Activated CD4-positive, CD25-positive, alpha-beta regulatory T cell treated with anti-CD3 and anti-CD28 coated beads, Interleukin-2, amount 50 U/mL, for 72 hours (primary cell): ENCODE results near the gene ZMIZ1.

ENCODE experiments used
- DNase-seq: peaks from one replicate; pipeline ENCODE4 v3.0.0; 2021

Gene ZMIZ1

DNA sequence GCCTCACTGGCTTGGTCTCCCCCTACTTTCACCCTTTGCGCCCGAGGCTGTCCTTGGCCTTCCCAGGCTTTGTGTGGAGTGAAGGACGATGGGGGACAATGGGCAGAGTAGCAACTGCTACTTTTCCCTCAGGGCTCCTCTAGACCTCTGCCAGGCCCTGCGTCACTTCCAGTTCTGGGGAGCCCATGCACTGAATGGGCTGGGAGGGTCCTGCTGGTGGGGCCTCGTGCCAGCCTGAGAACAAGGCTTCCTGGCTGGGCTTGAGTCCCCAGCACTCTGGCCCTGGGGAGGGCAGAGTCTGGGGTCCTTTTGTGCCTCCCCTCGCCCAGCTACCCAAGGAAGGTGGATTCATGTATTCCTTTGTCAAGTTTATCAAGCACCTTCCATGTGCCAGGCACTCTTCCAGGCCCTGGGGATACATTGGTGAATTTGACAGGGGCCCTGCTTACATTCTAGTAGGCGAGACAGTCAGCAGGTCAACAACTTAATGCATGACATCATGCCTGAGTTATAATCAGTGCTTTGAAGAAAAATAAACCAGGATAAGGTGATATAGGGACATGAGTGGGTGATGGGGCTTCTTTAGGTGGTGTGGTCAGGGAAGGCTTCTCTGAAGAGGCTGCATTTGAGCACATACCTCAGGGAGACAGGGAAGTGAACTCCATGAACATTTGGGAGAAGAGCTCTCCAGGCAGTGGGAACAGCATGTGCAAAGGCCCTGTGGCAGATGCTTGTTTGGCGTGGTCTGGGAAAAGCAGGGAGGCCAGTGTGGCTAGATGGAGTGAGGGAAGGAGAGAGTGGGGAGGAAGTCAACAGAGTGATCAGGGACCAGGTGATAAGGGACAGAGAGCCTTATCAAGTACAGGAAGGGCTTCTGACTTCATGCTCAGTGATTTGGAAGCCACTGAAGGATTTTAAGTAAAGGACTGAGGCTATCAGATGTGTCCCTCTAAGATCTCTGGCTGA lies 14.1 kb downstream of the ZMIZ1 start:
- DNase-seq = no peak

DNA sequence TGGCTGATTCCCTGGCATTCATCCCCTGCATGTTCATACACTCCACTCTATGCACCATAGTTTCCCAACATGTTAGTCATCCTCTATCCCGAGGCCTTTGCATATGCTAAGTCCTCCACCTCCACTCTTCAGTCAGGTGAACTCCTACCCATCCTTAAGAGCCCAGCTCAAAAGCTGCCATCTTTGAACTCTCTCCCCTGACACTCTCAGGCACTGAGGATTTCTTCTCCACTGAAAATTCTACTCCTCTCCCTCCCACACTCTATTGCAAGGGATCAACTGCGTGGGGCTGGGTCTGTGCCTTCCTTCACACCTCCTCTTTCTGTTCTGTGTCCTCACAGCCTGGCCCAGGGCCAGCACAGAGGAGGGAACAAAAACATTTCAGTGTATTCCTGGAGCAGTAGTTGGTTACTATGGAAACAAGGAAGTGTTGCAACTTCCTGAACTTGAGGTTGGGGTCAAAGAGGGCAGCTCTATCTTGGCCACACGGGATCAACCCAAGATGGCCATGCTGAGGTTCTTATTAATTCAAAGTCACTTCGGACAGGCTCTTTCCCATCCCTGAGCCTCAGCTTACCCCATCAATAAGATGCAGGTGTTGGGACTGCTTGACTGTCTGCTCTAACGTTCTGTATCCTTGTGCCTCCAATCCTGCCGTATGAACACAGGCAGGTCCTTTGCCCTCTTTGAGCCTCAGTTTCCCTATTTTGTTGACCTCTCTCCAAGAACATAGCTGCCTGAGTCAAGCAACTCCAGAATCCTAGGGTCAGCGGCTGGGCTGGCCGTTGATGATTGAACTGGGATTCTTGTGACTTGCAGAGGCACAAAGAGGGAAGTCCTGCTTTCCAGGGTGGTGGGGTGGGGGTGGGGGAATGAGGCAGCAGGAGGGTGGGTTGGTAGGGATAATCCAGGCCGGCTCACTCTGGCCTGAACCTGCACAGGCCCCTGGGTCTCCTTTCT lies 15.5 kb downstream of the ZMIZ1 start:
- no peak for DNase-seq

- no peak for DNase-seq
These were observed 16.3 kb downstream of the ZMIZ1 start for GRCh38 chr10:79084972-79085597.

DNA sequence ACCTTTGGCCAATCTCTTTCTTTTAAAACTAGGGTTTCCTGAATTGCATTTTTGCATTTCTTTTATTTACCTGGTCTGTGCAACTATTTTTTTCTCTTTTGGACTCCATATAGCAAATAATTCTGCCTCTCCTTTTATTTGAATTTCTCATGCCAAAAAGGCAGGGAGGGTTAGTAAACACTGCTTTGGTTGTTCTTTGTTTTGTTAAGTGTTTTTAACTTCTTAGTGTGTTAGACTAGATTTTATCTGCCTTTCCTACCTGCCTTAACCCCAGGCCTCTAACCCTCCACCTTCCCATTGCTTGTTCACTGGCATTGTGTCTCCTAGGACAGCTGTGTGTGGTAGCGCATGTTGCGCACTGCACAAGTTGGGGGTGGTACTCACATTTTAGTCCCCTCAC lies 18.1 kb downstream of the ZMIZ1 start:
- DNase-seq = no peak

GRCh38 chr10:79087721-79088120 lies 19.0 kb downstream of the ZMIZ1 start:
- DNase-seq = no peak

DNA sequence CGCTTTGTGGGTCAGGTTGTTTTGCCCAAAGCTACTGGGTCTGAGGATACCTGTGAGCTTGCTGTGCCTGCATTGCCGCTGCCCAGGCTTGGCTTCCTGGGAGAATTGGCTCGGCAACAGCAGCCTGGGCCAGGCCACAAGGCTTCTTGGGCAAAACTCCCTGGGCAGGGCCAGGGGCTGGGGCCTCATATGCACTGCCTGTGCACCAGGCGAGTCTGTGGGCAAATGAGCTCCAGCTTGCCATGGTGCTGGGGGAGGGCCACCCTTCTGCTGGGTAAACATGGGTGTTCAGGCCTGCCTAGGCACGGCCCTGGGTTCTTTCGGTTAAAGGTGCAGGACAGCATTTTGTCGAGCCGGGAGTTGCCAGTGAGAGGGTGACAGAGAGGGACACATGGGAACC lies 19.4 kb downstream of the ZMIZ1 start:
- DNase-seq = no peak

DNA sequence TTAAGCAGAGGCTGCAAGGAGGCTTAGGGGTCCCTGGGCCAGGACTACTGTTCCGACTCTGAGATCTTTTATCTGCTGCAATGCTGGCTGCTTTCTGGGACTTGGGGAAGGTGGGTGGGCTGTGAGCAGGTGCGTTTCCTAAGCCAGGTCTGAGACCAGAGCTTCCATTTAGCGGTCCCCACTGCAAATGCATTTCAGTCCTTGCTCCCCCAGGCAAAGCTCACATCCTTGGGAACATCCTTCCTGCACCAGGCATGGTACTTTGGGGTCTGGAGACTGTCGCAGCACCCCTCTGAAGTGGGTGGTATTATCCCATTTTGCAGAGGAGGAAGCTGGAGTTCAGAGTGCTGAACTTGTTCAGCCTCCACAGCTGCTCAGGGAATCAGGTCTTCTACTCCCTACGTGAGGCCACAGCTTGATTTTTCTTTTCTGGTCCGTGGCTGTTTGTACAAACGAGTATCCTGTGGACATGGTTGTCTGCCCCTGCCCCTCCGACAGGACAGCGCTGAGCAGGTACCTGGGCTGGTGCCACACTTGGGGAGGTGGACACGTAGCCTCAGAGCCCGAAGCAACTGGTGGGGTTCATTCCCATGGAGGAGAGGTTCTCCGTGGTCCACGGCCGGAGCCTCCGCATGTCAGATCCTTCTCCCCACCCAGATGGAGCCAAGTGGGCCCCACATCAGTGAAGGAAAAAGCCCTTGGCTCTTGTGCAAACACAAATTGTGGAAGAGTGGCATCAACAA lies 20.0 kb downstream of the ZMIZ1 start:
- no peak for DNase-seq

DNA sequence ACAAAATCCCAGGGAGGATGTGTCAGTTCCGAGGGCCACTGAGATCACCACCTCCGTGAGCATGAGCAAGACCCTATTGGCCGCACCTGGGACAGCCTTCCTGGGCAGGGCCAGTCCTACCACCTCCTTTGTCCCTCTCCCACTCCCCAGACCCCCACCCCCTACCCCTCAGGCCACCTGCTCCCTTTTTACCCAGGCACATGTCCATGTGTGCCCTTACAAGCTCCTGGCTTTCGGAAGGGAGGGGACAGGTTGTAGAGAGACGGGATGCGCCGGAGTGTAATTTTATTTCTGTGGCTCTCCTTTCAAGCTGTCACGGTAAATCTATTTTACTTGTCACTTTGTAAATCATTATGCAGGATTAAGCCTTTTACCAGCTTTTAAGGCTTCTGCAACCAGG lies 20.9 kb downstream of the ZMIZ1 start:
- no peak for DNase-seq

DNA sequence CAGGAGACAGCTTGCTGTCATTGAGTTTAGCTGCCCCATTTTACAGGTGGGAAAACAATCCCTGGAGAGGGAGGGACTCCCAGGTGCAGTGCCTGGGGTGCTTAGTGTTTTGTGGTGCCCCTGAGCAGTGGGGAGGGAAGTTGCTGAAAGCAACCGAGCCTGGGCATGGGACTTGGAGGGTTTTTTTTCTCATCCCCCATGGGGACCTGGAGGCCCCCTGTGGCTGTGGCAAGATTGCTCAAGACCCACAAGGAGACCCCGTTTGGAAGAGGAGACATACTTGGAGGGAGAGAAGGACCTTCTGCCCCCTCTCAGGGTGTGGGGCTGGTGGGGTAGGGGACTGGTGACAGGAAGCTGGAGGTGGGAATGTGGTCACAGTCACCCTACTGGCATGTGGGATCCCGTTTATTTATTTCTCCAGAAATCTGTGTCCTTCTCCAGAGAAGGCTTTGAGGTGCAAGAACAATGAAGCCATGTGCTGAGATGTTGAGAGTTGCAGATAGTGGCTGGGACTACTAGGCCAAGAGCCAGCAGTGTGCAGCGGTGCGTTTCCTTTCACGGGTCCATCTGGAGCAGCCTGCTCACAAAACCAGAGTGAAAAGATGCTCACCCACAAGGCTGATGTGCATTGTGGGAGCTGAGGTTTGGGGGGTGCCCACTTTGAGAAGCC lies 21.5 kb downstream of the ZMIZ1 start:
- DNase-seq = no peak

GRCh38 chr10:79092292-79092896 lies 23.6 kb downstream of the ZMIZ1 start:
- DNase-seq = no peak

DNA sequence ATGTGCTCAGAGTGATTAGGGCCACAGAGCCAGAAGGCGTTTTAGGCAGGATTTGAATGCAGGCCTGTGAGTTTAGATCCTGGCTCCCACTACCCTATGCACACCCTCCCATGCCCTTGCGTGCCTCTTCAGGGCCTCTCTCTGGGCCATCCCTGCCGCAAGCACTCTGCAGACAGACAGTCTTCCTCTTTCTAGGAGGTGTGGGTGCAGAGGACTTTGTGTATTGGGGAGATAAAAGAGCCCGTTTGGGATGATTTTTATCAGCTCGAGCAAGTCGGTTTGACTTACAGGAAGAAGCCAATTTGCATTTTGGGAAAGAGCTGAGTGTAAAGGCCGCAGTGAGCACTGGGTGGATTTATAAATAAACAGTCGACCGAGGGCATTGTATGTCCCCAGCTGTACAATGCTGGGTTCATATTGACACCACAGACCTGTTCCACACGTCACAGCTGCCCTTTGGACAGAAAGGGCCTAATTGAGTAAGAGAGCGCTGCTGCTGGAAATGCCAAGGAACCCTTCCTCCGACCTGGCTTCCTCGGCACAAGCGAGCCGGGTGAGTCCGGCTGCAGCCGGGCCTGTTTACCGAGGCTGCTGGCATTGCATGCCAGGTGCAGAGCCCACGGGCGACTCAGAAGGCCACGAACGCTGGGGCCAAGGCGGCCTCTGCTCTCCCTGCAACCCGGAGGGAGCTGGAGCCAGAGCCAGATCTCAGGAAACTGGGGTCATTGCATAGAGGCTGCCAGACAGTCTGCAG lies 25.1 kb downstream of the ZMIZ1 start:
- no peak for DNase-seq

- DNase-seq = no peak
These were observed 25.8 kb downstream of the ZMIZ1 start for GRCh38 chr10:79094412-79095175.

- DNase-seq = no peak
These were observed 26.6 kb downstream of the ZMIZ1 start for GRCh38 chr10:79095316-79095715.

- DNase-seq = no peak
These were observed 27.7 kb downstream of the ZMIZ1 start for GRCh38 chr10:79096514-79096913.

DNA sequence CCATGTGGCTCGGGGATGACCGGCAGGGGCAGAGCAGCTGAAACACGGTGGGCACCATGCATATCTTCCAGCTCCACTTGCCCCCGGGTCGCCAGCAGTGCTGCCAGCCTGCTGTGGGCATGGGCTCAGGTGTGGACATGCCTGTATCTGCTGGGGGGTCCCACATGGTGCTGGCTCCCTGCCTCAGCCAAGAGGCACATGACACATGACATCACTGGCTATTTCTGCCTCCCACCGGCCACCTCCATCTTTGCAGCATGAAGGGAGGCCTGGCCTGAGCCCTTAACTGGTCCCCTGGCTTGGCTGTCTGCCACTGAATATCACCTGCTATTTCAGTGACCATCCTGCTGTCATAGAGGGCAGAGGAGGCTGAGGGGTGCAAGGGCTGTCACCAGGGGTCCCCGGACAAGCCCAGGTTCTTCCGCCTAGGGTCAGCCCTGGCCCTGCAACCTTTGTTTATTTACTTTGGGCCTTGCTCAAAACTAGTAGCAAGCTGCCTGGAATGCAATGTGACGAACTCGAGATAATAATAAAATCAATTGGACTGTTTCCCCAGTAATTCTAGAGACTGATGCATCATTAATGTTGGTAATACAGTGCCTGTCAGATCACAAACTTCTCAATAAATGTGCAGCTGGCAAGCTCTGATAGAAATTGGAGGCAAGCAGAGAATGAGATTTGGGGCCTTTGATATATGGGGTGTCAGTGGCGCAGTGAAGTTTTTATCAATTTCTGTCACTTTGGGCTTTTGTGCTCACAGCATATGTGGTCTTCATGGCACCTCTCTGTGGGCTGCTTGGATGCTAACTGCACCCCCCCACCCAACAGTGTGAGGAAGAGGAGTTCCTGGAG lies 28.5 kb downstream of the ZMIZ1 start:
- DNase-seq = no peak

DNA sequence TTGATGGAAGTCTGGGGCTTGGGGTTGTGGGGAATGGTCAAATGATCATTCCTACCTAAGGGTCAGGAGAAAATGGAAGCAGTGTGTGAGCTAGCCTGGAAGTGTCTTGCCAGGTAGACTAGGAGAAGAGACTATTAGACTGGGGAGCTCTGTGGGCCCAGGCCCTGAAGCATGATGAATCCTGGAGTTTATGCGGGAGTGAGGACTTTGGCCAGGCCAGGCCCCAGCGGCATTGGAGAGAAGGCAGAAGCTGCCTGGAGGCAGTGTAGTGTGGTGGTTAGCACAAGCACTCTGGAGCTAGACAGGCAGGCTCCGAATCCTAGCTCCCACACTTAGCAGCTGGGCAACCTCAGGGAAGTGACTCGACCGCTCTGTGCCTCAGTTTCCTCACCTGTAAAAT lies 29.3 kb downstream of the ZMIZ1 start:
- no peak for DNase-seq

GRCh38 chr10:79098596-79099015 lies 29.8 kb downstream of the ZMIZ1 start:
- no peak for DNase-seq

DNA sequence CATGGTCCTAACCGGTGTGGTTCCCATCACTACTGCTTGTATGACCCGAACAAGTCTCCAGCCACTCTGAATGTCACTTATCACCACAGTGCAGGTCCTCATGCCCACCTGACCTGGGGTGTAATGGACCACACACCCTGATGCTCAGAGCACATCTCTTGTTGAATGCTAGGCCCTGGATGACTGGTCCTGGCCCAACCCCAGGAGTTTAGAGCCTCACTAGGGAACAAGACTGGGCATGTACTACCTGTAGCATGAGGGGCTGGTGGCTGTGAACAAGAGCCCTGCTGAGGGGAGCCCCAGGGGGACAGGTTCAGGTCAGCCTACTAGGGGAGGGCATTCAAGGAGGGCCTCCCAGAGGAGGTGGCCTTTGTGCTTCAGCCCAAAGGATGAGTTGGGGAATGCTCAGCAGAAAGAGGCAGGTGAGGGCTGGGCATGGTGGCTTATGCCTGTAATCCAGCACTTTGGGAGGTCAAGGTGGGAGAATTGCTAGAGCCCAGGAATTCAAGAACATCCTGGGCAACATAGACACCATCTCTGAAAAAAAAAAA lies 31.2 kb downstream of the ZMIZ1 start:
- no peak for DNase-seq

DNA sequence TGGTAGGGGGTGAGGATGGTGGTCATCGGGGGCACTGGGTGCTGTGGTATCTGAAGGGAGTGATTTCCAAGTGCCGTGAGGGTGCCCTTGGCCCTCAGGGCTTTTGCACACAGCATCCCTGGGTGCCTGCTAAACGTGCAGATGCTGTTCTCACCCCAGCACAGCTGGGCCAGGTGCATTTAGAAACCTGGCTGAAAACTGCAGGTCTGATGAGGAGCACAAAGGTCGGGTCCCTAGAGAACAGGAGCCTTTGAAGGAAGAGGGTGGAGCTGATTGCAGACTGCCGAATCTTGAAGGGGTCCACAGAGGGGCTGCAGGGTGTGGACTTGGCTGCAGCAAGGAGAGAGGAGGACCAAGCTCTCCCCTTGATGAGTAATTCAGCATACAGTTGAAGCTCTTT lies 32.0 kb downstream of the ZMIZ1 start:
- DNase-seq = no peak
